Esophagus mucosa (tissue), 1 donor: Measurements from ENCODE around the gene SLC4A9. TPM values are rescaled to one million over a fixed set of nuclear protein-coding genes. Genes with fewer than 3 reads are reported as not detected.
"Not testable (repeated sequence)": the region's sequence is repeated elsewhere in the genome, so short reads cannot be mapped to it uniquely, and the experiment has no call there.

Experiments
- ATAC-seq: fragments of 200-7000 bp; cut with Tn5 transposase; one replicate; pipeline ENCODE4 v1.9.1; 2020
- total RNA-seq: library from RNA; stranded (reverse); gene quantifications from one replicate; pipeline ENCODE4 v1.2.4, GENCODE V29; 2023
- donor health status: DM: yes; HTN: yes; CAD: no.

Gene SLC4A9
- total RNA-seq, 1 donor from 2014 or later, result 0.08 TPM

- ATAC-seq, result no peak
These were observed 20.4 kb upstream of the SLC4A9 start for GRCh38 chr5:140339636-140340035.

DNA sequence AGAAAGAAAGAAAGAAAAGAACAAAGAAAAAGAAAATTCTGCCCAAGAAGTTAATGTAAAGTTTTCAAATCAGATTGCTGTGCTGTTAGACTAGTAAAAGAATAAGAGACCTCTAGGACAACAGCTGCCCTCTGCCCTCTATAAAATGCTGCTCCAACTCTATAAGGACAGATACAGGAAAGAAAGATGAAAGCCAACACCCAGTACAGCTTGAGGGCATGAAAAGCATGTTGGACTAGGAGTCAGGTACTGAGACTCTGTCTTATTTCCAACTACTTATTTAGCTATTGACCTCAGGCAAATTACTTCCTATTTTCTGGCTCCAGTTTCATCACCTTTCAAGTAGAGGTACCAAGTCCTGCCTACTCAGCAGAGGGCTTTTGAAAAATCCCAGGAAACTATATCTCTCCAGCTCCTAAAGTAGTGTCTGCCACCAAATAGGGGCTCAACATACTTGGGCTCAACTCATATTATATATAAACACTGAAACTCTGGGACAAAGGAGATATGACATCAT, 19.3 kb upstream of the SLC4A9 start:
- ATAC-seq, result no peak

- no peak for ATAC-seq
These were observed 18.4 kb upstream of the SLC4A9 start for GRCh38 chr5:140341591-140341990.

- no peak for ATAC-seq
These were observed 17.7 kb upstream of the SLC4A9 start for GRCh38 chr5:140342287-140342686.

- no peak for ATAC-seq
These were observed 17.1 kb upstream of the SLC4A9 start for GRCh38 chr5:140342896-140343295.

DNA sequence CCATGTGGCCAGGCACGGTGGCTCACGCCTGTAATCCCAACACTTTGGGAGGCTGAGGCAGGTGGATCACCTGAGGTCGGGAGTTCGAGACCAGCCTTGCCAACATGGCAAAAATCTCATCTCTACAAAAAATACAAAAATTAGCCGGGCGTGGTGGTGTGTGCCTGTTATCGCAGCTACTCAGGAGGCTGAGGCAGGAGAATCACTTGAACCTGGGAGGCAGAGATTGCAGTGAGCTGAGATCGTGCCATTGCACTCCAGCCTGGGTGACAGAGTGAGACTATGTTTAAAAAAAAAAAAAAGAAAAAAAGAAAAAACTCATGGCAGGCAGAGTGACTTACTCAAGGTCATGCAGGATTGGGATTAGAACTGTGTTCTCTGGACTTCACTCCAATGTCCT, 16.1 kb upstream of the SLC4A9 start:
- not testable (repeated sequence) for ATAC-seq

DNA sequence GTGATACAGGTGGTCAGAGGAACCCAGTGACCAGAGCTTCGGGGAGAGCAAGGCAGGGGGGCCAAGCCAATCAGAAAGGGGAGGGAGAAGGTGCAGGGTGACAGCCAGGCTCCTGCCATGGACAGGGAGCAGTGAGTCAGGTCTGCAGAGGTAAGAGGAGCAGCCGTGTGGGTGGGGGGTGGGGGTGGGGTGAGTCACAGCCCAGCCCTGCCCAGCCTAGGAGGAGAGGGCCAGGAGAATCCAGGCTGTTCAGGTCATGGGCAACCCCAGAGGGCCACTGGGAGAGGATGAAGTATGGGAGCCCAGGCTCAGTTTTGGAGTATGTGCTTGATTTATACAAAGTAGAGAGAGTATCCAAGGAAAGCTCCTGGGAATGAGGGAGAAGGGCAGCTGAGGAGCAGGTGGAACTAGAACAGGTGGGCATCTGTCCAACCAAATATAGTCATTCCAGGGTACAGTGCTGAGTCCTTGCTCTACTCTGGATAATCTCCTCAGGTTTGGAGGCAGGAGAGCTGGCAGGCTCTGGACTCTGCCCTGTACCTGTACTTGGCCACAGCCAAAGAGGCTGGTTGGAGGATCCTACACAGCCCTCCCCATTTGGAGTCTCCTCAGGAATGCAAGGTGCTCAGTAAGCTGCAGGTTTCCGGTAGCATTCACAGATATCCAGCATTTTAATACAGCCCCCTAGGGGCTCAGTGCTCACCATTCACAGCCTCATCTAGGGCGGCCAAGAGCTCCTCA, 15.1 kb upstream of the SLC4A9 start:
- peak; percentile 31 for ATAC-seq

DNA sequence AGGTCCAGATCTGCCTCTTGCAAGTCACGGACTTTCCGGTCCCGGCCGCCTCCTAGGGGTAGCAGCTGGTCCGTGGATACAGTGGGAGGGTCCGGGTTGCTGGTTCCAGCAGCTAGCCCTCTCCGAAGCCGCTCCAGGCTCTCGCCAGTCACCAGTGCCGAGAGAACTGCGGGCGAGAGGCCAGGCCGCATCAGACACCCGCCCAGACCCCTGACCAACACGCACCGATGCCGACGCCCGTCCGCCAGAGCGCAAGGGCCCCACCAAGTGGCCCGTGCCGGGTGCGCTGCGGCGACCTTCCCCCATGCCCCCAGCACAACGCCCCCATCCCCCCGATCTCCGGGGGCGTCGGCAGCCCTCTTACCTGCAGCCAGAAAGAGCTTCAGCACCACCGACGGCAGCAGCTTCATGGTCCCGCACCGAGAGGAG, 14.1 kb upstream of the SLC4A9 start:
- no peak for ATAC-seq

DNA sequence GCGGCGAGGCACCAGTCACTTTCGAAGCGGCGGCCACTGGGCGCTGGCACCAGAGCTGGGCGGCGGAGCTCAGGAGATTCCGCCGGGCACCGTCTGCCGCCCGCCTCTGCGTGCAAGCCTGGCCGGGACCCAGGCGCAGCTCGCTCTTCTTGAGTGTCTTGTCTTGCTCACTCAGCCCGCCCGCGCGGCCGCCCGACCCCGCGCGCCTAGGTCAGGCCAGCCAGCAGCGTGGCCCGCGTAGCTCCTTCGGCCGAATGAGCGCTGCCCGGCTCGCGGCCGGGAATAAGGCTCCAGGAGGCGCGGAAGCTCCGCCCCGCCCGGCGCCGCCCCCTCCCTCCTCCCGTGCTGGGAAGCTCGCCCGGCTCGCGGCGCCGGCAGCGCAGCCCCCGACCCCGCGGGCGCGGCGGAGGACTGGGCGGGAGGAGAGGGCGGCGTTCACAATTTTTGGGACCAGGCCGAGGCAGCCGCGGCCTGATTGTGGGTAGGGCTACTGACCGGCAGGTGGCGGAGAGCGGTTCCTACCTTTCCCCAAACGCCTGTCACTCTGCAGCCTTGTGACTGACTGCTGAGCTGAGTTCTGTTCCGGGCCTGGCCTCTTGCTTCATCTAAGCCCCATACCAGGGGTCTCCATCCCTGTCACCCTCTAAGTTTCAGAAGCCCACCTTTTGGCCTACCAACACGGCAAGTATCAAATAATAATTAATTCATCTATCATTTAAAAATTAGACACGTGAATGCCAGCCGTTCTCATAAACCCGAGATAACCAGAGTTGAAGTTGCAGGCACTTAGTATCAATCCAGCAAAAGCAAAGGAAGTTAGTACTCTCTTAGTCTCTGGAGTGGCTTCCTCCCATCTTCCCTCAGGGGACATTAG, 13.4 kb upstream of the SLC4A9 start, which contains the start of gene HBEGF:
TSS of gene HBEGF (minus strand) at position 256 of the 874 bp plus-strand sequence. CDS start 275 bp downstream, outside the sequence.
- ATAC-seq, result peak; percentile 67

DNA sequence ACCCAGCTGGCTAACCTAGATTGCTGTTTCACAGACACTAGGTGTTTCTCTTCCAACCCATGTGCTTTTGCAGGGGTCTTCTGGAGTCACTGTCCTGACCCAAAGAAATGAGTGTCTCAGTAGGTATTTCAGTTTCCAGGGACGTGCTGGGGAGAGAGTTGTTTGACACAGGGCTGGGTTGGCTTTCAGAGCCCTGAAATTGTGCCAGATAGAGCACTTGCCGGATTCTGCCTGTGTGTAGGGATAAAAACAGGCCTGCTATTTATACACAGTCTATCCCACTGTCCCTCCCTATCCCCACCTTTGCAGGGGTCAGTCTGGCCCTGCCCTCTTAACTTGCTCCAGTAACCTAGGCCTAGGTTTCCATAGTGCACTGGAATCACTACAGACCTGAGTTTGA, 12.6 kb upstream of the SLC4A9 start:
- no peak for ATAC-seq

GRCh38 chr5:140348104-140348503, 11.9 kb upstream of the SLC4A9 start:
- ATAC-seq, result peak; percentile 86

DNA sequence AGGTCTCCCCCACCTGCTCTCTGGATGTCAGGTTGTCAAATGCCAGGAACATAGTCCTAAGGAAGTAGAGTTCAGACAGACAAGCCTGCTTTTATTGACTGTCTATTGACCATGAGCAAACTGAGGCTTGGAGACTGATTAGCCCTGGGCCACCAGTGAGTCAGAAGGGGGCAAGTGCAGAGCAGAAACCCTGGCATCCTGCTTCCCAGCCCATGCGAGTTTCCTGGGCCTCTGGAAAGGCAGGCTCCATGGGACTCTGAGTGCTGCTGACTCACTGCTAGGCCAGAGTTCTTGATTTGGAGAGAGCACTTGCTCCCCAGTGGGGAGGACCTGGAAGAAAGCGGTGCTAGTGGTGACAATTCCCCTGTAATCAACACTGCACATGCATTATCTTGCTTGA, 10.8 kb upstream of the SLC4A9 start:
- ATAC-seq, result peak; percentile 47

GRCh38 chr5:140351609-140352334, 8.2 kb upstream of the SLC4A9 start:
- ATAC-seq, result no peak

DNA sequence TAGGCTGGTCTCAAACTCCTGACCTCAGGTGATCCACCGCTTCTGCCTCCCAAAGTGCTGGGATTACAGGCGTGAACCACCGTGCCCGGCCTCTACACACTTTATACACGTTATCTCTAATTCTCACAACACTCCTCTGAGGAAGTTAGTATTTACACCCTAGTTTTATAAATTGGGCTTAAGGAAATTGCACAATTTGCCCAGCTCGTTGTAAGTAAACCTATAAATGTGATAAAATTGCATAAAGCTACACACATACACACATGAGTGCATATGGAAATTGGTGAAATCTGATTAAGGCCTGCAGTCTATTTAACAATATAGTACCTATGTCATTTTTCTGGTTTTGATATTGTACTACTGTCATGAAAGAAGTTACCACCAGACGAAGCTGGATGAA, 4.4 kb upstream of the SLC4A9 start:
- ATAC-seq, result no peak

DNA sequence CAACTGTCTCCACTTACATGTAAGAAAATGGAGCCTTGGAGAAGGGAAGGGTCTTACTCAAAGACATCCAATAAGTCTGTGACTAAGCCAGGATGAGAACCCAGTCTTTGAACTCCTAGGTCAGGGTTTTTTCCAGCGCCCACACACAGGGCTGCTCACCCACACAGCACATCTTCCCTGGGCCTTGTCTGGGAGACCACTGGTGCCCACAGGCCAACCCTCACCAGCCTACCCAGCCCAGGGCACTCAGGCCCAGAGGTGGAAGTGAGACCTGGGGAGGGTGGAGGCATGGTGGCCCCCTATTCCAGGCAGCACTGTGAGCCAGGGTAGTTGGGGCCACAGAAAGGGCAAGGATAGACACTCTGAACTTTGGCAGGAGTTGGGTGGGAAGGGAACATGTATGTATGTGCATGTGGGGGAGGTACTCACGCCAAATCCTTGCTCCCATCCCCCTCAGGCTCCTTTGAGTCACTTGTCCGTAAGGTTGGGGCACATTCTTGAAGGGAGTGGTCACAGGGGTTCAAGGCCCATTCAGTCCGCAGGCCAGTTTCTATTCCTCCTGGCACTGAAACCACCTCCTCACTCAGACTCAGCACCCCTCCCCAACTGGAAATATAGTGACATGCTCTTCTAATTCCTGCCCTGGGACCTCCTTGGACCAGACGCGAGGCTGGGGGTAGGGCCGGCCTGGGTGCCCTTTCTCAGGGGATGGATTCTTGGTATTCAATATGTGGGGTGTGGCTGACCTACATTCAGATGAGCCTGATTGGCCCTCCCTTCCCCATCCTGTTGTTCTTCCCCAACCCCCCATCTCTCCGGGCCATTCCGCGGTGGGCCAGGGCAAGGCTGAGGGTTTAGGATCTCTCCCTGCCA, 2.9 kb upstream of the SLC4A9 start:
- ATAC-seq, result peak; percentile 5

DNA sequence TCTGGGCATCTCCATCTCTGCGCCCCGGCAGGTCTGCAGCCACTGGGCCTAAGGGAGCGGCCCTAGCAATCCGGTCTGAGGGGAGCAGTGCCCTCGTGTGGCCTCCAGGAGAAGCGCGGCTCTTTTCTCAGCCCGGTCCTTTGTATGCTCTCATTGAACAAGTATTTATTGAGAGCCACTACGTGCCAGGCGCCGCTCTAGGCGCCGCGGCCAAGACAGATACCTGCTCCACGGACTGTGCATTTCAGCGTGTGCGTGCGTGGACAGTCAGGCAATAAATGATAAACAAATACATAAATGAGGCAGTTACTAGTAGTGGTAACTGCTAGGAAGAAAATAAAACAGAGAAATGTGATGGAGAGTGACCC, 2.3 kb upstream of the SLC4A9 start:
- peak; percentile 93 for ATAC-seq

- ATAC-seq, result no peak
These were observed 1.2 kb upstream of the SLC4A9 start for GRCh38 chr5:140358738-140359310.

GRCh38 chr5:140360681-140361479, 886 bp downstream of the SLC4A9 start:
- ATAC-seq, result no peak

GRCh38 chr5:140361901-140362300, 1.9 kb downstream of the SLC4A9 start:
- no peak for ATAC-seq

GRCh38 chr5:140362311-140362710, 2.3 kb downstream of the SLC4A9 start:
- ATAC-seq, result no peak
